Right ventricle myocardium inferior (tissue), 1 donor: ENCODE measurements around the gene PRRC1. TPM values are rescaled to one million over a fixed set of nuclear protein-coding genes. Genes with fewer than 3 reads are reported as not detected.
"Not testable (repeated sequence)": the region's sequence is repeated elsewhere in the genome, so short reads cannot be mapped to it uniquely, and the experiment has no call there.

ENCODE experiments used
- ATAC-seq: fragments of 200-7000 bp; cut with Tn5 transposase; one replicate; pipeline ENCODE4 v1.9.1; 2020; ENCODE audit warnings: mild to moderate bottlenecking, moderate library complexity
- DNase-seq: peaks from one replicate; pipeline ENCODE4 v3.0.0; 2021; ENCODE audit errors: missing footprints
- intact Hi-C: fragments of 100-400 bp; cut with DNase I; formaldehyde crosslinking; loops from one replicate; pipeline ENCODE4 v1.11.0; 2022
- total RNA-seq: library from RNA; stranded (reverse); fragmentation: NEBNext Ultra II Directional; extraction: Animal tissue kit (Norgen Biotek cat#: 25700); gene quantifications from one replicate; pipeline ENCODE4 v1.2.1, GENCODE V29; 2021
- donor health status: DM: no; HTN: yes; CAD: no; lungs with severe emphysema.

PRRC1 gene
- total RNA-seq, 1 donor from 2014 or later: 20.3 TPM

GRCh38 chr5:127529904-127530682, 12.7 kb downstream of the PRRC1 start:
- intact Hi-C loops: no loop called here
- DNase-seq (no peak), ATAC-seq (no peak)

- DNase-seq (no peak), ATAC-seq (no peak)
- intact Hi-C loops: no loop called here
Observed at GRCh38 chr5:127536687-127537086, 19.2 kb downstream of the PRRC1 start.

DNA sequence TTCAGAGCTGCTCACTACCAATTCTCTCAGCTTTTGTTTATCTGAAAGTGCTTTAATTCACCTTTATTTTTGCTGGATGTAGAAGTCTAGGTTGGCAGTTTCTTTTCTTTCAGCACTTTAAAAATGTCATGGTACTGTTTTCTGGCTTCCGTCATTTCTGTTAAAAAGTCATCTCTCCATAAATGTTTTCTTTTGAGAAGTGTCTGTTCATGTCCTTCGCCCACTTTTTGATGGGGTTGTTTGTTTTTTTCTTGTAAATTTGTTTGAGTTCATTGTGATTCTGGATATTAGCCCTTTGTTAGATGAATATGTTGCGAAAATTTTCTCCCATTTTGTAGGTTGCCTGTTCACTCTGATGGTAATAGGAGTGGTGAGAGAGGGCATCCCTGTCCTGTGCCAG, 23.1 kb downstream of the PRRC1 start:
- intact Hi-C loops, DNase-seq, ATAC-seq: not testable (repeated sequence)

GRCh38 chr5:127545249-127545648, 27.8 kb downstream of the PRRC1 start:
- DNase-seq, intact Hi-C loops, ATAC-seq: not testable (repeated sequence)

DNA sequence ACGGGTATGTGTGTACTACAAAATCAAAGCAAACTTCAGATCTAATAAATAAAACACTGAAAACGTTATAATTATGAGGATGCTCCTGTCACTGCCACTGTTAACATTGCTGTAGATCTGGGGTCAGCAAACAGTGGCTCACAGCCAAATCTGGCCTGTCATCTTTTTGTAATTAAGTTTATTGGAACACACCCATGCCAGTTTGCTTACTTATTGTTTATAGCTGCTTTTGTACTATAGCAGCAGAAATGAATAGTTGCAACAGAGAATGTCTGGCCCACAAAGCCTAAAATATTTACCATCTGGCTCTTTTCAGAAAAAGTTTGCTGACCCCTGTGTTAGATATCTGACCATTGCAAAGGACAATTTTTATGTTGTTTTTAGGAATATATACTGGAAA, 32.1 kb downstream of the PRRC1 start:
- intact Hi-C loops: no loop called here
- ATAC-seq: no peak
- DNase-seq: no peak

DNA sequence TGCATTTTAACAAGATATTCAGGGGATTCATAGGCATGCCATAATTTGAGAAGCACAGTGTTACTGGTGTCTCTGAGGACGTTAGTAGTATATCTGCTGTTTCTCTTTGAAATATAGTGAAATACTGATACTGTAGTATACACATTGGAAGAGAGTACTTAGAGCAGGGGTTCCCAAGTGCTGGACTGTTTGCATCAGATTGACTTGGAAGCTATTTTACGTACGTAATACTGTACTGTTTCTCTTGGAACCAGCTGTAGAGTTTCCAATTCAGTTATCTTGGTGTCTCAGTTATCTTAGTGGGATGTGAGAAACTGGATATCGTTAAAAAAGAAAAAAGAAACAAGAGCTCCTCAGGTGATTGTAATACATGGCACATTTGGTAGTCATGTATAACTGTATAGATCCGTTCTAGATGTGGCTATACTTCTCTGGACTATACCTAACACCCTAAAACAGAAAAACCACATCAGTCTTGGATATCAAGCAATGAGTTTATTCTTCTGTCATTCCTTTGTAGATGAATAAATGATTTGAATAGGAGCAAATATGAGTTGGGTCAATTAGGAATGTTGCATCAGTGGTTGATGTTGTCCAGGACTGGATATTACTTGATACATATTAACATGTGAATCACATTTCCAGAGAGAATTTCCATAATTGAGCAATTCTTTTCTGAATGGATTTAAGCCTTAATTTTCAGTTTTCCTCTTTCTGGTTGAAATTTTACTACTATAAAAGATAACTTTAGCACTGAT, 33.4 kb downstream of the PRRC1 start:
- intact Hi-C loops: no loop called here
- ATAC-seq: no peak
- no peak for DNase-seq

GRCh38 chr5:127551410-127552041, 34.1 kb downstream of the PRRC1 start:
- no peak for ATAC-seq
- intact Hi-C loops: no loop called here

DNA sequence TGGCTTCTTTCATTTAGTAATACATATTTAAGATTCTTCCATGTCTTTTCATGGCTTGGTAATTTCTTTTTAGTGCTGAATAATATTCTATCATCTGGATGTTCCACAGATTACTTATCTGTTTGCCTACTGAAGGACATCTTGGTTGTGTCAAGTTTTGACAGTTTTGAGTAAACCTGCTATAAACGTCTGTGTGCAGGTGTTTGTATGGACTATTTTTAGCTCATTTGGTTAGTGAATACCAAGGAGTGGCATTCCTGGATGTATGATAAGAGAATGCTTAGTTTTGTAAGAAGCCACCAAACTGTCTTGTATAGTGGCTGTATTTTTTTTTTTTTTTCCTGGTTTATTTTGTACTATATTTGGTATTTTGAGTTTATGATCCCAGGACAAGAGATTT, 38.4 kb downstream of the PRRC1 start:
- DNase-seq (no peak), ATAC-seq (no peak)
- intact Hi-C loops: no loop called here

More at GRCh38 chr5:127551410-127552041, 34.1 kb downstream of the PRRC1 start:
- no peak for DNase-seq

DNA sequence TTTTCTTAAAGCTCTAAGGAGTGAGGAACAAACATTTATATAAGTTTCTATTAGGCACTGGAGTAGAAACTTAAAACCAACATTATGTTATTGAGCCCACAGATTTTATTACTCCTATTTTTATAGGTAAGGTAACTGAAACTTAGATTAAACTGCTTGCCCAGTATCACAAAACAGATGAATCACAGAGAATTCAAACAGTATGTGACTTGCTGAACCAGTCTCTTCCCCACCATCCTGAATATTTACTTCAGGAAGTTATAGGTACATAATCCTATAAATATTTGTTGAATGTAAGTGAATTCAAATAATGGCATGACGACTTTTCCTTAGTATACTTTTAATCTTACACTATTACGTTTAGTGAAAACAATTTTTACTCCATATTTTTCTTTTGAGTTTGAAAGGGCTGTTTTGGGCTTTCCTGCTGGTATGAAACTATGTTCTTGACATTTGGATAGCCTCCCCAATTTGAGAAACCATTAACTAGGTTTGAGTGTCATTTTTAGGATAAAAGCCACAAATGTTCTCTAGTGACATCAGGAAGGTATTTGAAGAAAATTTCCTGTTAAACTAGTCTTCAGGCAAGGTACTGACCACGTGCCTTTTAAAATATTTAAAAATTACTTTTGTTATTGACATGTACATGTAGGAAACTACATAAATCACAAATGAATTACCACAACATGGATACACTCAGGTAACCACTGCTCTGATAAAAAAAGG, 39.3 kb downstream of the PRRC1 start:
- ATAC-seq: no peak
- intact Hi-C loops: no loop called here
- no peak for DNase-seq

GRCh38 chr5:127558273-127558672, 40.8 kb downstream of the PRRC1 start:
- intact Hi-C loops: no loop called here
- ATAC-seq (no peak), DNase-seq (no peak)

DNA sequence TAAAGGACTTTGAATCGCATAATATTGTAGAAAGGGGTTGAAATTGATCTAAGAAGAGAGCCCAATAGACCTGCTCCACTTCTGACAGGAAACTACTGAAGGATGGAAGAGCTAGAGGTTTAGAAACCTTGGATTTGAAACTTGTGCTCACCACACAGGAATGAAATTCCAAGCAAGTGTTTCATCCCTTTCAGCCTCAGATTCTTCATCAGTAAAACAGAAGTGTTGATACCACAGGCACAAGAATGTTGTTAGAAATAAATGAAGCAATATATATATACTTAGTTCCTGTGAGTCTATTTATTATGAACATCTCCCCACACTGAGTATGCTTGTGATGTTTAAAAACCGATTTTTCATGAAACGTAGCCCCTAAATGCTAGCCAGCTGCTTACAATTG, 43.8 kb downstream of the PRRC1 start:
- ATAC-seq (no peak), DNase-seq (no peak)
- intact Hi-C loops: loop anchor here (5.0 to 10.0 kb wide), 3 partner anchors 164 to 521 kb away; partner anchors contain the start of gene SLC12A2

DNA sequence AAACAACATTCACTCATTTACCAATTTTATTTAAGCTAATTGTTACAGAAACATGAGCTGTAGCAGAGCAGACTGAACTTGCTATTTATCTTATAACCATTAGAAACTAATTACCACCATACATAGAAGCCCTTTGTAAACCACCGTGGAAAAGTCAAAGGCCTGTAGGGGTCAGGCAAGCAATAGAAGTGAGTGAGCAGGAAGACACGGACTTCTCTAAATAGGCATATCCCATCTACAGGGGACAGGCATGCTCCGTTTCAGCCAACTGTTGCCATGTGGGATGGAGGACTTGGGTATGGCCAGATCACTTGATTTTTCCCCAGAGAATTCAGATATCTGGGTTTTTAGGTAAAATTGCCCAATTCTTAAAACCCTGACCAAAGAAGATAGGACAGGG, 44.8 kb downstream of the PRRC1 start:
- DNase-seq: no peak
- ATAC-seq: peak; percentile 72
- intact Hi-C loops: loop anchor here (5.0 to 10.0 kb wide), 3 partner anchors 163 to 520 kb away; partner anchors contain the start of gene SLC12A2

DNA sequence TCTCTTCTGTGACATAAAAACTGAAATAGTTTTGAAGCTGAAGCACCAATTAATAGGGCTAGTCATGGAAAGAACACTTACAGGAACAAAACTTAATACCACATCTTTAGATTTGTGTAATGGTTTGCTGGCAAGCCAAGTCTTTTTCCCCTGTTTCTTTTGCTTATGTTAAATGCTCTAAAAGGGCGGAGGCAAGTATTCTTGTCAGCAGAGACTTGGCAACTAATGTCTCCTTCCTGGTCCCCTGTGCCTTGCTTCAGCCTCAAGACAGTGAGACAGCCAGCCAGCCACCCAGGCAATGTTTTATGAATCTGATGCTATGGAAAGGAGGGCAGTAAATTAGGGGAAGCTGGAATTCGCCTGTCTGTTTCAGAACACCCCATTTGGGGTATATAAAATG, 45.7 kb downstream of the PRRC1 start:
- no peak for ATAC-seq
- intact Hi-C loops: loop anchor here (5.0 to 10.0 kb wide), 3 partner anchors 162 to 519 kb away; partner anchors contain the start of gene SLC12A2
- no peak for DNase-seq

- ATAC-seq (no peak), DNase-seq (no peak)
- intact Hi-C loops: loop anchor here (1.0 to 10.0 kb wide), 5 partner anchors 161 to 640 kb away; partner anchors contain the start of gene SLC12A2
Observed at GRCh38 chr5:127564002-127564769, 46.7 kb downstream of the PRRC1 start.

DNA sequence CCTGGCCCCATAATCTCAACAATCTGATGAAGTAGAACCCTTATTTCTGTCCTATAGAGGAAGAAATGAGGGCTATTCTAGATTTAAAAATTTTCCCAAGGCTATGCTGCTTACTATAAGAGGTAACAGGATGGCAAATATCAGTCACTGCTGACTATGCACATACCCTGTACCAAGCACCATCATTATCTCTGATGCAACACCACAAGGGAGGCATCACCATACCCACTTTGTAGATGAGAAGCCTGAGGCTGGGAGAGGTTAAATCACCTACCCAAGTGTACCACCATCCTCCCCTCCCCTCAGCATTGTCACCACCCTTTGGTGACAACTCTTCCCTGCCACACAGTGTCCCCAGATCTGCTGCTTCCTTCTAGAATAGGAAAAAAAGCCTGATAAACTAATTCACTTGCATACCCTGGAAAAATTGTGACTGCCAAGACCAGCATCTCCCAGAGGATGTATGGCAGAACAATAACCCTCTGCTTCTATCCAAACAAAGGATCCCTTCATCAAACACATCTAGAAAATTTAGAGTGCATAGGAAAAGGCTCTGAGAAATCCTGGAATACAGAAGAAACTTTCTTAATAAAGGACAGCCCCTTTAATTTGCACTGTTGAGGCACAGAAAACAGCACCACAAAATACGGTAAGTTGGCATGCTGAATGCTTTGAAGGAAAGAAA, 48.3 kb downstream of the PRRC1 start:
- ATAC-seq (no peak), DNase-seq (no peak)
- intact Hi-C loops: loop anchor here (2.0 to 10.0 kb wide), 3 partner anchors 159 to 631 kb away; no protein-coding TSS in a partner anchor

GRCh38 chr5:127567026-127567768, 49.8 kb downstream of the PRRC1 start:
- intact Hi-C loops: loop anchor here (10.0 kb wide), 2 partner anchors 158 to 188 kb away; no protein-coding TSS in a partner anchor
- no peak for DNase-seq
- ATAC-seq: no peak

DNA sequence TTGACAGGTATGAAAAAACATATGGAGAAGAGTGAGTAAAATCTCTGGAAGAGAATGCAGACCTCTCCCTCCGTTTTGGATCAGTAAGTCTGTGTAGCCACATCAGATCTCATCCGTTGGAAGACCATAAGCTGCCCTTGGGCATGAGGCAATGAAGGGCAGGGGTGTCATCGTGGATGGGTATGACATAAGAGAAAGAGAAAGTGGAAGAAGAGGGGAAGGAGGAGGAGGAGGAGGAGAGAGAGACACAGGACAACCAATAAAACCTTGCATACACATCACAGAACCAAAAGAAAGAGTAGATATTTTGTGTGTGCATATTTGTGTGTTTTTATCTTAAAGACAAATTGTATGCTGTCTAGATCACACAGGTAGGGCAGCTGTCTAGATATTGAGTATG, 50.7 kb downstream of the PRRC1 start:
- no peak for ATAC-seq
- no peak for DNase-seq
- intact Hi-C loops: loop anchor here (10.0 kb wide), 2 partner anchors 157 to 187 kb away; no protein-coding TSS in a partner anchor
